HPDE6-E6E7 (cell line): ENCODE results near the gene UNC93B1.
A peak's percentile ranks its signal among the peaks of the same experiment; 100 is the strongest.
"Not testable (repeated sequence)": the region's sequence is repeated elsewhere in the genome, so short reads cannot be mapped to it uniquely, and the experiment has no call there.

ENCODE experiments used
- DNase-seq: peaks from one replicate; pipeline ENCODE4 v3.0.0; 2011; ENCODE audit warnings: missing footprints; ENCODE audit errors: extremely low spot score

Gene UNC93B1

DNA sequence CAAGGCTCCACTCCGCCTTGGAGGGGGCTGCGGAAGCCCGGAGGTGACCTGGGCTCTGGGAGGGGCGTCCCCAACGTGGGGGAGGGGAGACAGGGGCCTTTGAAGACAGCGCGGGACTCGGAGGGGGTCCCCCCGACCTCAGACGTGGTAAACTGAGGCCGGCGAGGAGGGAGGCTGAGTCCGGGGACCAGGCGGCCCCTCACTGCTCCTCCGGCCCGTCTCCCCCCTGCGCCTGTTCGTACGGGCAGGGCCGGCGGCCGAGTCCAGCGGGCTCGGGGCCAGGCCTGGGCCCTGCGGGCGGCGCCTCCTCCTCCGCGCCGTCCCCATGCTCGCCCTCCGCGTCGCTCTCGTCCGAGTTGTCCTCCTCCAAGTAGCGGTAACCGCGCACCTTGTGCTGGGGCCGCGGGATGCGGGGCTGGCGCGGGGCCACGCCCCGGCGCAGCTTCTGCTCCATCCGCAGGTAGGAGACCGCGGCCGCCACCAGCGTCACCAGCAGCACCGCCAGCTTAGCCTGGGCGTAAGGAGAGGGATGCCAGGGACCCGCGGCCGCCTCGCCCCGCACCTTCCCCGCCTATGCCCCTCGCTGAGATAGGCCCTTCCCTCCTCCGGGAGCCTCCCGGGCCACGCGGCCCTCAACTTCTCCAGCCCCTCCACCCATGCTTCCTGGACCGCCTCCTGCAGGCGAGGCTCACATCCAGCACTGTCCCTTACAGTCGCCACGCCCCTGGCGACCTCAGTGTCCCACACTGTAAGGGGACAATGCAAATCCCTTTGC is 12.4 kb downstream of the UNC93B1 start:
- DNase-seq = not testable (repeated sequence)

DNA sequence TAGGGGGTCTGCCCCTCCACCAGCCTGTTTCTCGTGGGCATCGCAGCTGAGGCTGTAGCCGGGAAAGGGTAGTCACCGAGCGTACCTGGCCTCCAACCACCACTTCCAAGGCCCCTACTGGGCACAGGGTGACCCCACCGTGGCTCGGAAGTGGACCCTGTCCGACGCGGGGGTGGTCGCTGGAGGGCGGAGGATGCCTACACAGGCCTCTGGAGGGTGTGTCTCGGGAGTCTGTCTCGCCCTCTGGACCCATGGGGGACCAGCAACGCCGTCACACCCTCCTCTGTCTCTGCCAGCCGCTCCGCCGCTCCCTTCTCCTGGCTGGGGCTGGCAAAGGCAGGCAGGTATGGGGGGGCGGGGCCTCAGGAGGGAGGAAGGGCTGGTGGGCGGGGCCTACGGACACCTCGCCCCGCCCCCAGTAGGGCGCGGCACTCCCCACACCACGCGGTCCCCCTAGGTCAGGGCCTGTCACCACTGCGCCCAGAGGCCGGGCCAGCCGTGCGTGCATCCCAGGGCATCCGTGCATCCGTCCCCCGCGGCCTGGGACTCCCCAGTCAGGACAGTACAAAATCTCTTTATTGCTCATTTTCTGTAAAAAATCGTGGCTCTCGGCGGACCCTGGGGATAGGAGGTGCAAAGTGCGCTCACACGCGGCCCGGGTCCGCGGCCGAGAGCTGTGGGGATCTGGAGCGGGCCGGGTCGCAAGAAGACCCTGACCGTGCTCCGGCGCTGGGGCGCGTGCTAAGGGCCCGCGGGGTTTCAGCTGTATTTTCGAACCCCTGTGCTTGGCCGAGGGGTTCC is 13.2 kb downstream of the UNC93B1 start:
- DNase-seq = not testable (repeated sequence)

DNA sequence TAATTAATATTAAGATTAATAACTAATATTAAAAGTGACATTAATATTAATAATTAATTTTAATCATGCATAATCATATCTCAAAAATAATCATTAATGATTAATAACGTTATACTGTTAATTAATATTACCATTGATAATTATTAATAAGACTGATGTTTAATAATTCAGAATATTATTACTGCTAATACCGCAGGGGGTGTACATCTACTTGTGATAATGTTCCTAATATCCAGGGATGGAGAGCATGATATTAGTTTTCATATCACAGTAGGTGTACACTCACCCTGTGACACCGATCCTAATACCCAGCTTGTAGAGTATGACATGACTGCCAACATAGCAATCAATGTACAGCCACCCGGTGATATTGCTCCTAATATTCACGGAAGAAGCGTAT is 18.6 kb downstream of the UNC93B1 start:
- not testable (repeated sequence) for DNase-seq

GRCh38 chr11:67983951-67984350 is 19.9 kb downstream of the UNC93B1 start:
- DNase-seq = no peak

DNA sequence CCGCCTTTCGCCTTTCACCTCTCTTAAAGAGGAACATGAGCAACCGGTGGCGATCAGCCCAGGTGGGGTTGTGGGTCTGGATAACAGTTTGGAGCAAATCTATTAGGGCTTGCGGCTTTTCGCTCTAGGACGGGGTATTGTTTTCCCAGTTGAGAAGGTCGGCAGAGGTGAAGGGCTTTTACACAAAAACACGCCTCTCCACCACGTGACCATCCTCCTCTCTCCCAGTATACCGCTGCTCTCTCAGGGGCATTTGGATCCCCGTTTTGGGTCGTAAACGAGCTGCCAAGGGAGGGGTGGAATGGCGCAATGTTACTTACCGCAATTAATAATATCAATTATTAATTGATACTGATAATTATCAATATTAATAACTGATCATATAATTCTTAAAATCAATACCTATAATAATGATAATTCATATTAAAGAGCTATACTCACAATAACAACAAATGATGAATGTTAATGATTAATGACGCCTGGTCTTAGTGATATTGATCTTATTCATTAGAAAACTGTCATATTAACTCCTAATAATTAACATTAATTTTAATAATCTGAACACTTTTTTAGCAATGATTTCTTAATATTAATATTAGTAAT is 21.5 kb downstream of the UNC93B1 start:
- not testable (repeated sequence) for DNase-seq

GRCh38 chr11:67981226-67981625 is 22.7 kb downstream of the UNC93B1 start:
- not testable (repeated sequence) for DNase-seq

GRCh38 chr11:67978766-67979418 is 25.0 kb downstream of the UNC93B1 start:
- DNase-seq = not testable (repeated sequence)

DNA sequence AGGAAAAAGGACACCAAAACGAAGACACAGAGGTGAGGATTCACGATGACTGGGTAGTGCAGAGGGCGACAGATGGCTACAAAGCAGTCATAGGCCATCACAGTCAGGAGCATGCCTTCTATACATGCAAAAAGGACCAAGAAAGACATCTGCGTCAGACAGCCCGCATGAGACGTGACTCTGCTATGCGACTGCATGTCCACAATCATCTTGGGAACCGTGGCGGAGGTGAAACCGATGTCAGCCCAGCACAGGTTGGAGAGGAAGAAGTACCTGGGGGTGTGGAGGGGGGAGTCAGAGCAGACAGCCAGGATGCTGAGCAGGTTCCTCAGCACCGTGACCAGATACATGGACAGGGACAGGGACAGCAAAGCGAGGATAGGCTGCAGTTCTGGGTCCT is 29.2 kb downstream of the UNC93B1 start:
- not testable (repeated sequence) for DNase-seq

- not testable (repeated sequence) for DNase-seq
Observed at GRCh38 chr11:67965830-67966348, 38.0 kb downstream of the UNC93B1 start.

GRCh38 chr11:67964746-67965145 is 39.2 kb downstream of the UNC93B1 start:
- DNase-seq = not testable (repeated sequence)

GRCh38 chr11:67963879-67964278 is 40.0 kb downstream of the UNC93B1 start:
- not testable (repeated sequence) for DNase-seq

- DNase-seq = not testable (repeated sequence)
Observed at GRCh38 chr11:67963217-67963616, 40.7 kb downstream of the UNC93B1 start.

- not testable (repeated sequence) for DNase-seq
Observed at GRCh38 chr11:67956236-67956635, 47.7 kb downstream of the UNC93B1 start.

DNA sequence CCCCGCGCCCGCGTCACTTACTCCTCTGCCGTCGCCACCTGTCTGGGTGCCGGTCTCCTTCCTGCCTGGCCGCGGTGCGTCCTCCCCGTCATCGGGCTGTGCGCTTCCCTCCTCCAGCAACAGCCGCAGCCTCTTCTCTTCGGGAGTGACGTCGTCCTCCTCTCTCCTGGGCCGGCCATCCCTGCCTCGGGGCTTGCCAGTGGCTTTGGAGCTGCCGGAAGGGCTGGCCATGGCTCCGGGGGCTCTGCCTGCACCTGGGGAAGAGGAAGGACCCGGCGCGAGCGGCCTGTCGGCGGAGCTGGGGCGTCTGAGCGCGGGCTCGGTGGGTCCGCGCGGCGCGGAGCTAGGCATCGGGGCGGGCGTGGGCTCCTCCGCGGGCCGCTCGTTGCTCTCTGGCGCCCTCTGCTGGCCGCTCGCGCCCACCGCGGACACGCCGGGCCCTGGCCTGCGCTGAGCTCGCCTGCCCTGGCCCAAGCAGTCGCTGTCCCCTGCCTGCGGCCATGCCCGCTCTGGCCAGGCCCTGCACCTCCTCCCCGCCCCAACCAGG is 48.4 kb downstream of the UNC93B1 start:
- DNase-seq = peak; percentile 46

GRCh38 chr11:67954971-67955370 is 48.9 kb downstream of the UNC93B1 start:
- not testable (repeated sequence) for DNase-seq

- DNase-seq = not testable (repeated sequence)
Observed at GRCh38 chr11:67954251-67954650, 49.6 kb downstream of the UNC93B1 start.

DNA sequence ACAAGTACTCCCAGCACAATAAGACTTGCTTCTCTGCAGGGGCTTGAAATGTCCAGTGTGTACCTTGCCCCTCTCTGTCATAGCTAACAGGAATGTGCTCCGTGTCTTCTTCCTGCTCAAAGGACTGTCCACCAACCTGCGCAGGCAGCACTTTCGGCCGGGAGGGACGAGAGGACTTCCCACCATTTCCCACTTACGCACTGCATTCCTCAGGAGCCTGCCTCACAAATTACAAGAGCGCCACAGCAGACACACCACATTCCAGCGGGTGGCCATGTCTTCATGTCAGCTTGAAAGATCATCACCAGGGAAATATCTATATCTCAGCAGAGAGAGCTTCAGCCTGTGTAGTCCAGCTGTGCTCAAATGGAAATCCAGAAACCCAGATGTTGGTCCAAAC is 53.2 kb downstream of the UNC93B1 start:
- DNase-seq = not testable (repeated sequence)

DNA sequence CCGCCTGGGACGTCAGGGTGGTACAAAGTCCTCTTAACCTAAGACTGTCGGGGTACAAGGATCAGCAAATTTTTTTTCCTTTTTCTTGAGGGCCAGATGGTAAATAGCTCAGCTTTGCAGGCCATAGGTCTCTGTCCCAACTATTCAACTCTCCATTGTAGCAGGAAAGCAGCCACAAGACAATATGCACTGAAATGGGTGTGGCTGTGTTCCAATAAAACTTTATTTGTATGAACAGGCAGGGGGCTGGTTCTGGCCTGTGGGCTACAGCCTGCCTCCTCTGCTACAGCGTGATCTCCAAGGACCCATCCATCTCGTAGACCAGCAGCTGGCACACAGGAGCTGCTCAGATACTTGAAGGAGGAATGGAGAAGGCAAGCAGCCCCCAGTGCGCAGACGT is 56.1 kb downstream of the UNC93B1 start:
- not testable (repeated sequence) for DNase-seq

DNA sequence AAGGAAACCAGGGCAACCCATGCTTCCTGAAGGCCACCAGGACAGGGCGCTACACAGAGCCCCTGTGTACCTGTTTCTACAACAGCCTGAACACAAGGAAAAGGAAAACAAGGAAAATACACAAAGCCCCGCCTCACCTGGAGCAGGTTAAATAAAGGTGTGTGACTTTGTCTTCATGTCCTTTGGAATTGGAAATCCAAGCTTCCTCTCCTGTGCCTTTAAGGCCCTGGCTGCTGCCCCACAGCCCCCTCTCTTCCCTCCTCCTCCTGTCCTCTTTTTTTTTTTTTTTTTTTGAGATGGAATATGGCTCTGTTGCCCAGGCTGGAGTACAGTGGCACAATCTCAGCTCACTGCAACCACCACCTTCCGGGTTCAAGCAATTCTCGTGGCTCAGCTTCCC is 57.5 kb downstream of the UNC93B1 start:
- not testable (repeated sequence) for DNase-seq

GRCh38 chr11:67943406-67943805 is 60.5 kb downstream of the UNC93B1 start:
- DNase-seq = not testable (repeated sequence)
